Measurements from ENCODE around the gene NDUFAF2. TPM values are rescaled to one million over a fixed set of nuclear protein-coding genes. Genes with fewer than 3 reads are reported as not detected.

The NDUFAF2 gene
- total RNA-seq, 1 donor from 2014 or later: 13.9 TPM

- Mint-ChIP-seq H3K27ac (ENCODE audit: unreplicated experiment) (no peak overlapping the region), H3K9me3 (ENCODE audit: unreplicated experiment) (no peaks in the 10 kb centered on the region), H3K4me1 (ENCODE audit: unreplicated experiment) (no peaks in the 10 kb centered on the region), H3K36me3 (ENCODE audit: low read depth, unreplicated experiment) (no peaks in the 10 kb centered on the region), H3K4me3 (ENCODE audit: unreplicated experiment) (no peak overlapping the region), H3K27me3 (ENCODE audit: unreplicated experiment) (peaks cover 5% of the 10 kb centered on the region)
- DNase-seq (ENCODE audit: low spot score): no peak
- TF ChIP-seq, protein P1, sequence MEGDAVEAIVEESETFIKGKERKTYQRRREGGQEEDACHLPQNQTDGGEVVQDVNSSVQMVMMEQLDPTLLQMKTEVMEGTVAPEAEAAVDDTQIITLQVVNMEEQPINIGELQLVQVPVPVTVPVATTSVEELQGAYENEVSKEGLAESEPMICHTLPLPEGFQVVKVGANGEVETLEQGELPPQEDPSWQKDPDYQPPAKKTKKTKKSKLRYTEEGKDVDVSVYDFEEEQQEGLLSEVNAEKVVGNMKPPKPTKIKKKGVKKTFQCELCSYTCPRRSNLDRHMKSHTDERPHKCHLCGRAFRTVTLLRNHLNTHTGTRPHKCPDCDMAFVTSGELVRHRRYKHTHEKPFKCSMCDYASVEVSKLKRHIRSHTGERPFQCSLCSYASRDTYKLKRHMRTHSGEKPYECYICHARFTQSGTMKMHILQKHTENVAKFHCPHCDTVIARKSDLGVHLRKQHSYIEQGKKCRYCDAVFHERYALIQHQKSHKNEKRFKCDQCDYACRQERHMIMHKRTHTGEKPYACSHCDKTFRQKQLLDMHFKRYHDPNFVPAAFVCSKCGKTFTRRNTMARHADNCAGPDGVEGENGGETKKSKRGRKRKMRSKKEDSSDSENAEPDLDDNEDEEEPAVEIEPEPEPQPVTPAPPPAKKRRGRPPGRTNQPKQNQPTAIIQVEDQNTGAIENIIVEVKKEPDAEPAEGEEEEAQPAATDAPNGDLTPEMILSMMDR (IDR thresholded peaks at IDR 0.05; ENCODE audit: unreplicated experiment): no peak
Measured at GRCh38 chr5:61139094-61139873, 194.3 kb downstream of the NDUFAF2 start.

DNA sequence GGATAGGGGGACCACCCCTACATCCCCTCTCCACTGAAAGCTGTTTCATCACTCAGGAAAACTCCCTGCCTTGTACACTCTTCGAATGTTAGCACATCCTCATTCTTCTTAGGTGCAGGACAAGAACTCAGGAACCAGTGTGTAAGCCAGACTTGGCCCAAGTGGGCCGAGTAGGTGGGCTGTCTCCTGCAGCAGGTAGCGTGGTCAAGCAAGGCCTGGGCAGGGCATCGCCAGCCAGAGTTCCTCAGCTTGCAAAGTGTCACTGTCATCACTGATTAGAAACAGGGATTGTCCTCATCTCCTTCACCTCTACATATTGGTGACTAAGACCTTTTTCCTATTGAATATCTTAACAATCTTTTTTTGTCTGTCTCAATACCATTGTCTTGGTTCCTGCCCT, 194.9 kb downstream of the NDUFAF2 start:
- H3K4me3 Mint-ChIP-seq (ENCODE audit: unreplicated experiment): no peak overlapping the region
- no peaks in the 10 kb centered on the region for H3K9me3 Mint-ChIP-seq (ENCODE audit: unreplicated experiment)
- H3K36me3 Mint-ChIP-seq (ENCODE audit: low read depth, unreplicated experiment): no peaks in the 10 kb centered on the region
- DNase-seq (ENCODE audit: low spot score): no peak
- no peak overlapping the region for H3K27ac Mint-ChIP-seq (ENCODE audit: unreplicated experiment)
- TF ChIP-seq, protein P1 (IDR thresholded peaks at IDR 0.05; ENCODE audit: unreplicated experiment): no peak
- H3K4me1 Mint-ChIP-seq (ENCODE audit: unreplicated experiment): no peaks in the 10 kb centered on the region
- H3K27me3 Mint-ChIP-seq (ENCODE audit: unreplicated experiment): peaks cover 5% of the 10 kb centered on the region

GRCh38 chr5:61141801-61142200, 196.8 kb downstream of the NDUFAF2 start:
- Mint-ChIP-seq H3K36me3 (ENCODE audit: low read depth, unreplicated experiment) (no peaks in the 10 kb centered on the region), H3K9me3 (ENCODE audit: unreplicated experiment) (no peaks in the 10 kb centered on the region), H3K27me3 (ENCODE audit: unreplicated experiment) (peaks cover 5% of the 10 kb centered on the region), H3K4me1 (ENCODE audit: unreplicated experiment) (no peaks in the 10 kb centered on the region), H3K27ac (ENCODE audit: unreplicated experiment) (no peak overlapping the region), H3K4me3 (ENCODE audit: unreplicated experiment) (no peak overlapping the region)
- TF ChIP-seq, protein P1 (IDR thresholded peaks at IDR 0.05; ENCODE audit: unreplicated experiment): no peak
- no peak for DNase-seq (ENCODE audit: low spot score)

DNA sequence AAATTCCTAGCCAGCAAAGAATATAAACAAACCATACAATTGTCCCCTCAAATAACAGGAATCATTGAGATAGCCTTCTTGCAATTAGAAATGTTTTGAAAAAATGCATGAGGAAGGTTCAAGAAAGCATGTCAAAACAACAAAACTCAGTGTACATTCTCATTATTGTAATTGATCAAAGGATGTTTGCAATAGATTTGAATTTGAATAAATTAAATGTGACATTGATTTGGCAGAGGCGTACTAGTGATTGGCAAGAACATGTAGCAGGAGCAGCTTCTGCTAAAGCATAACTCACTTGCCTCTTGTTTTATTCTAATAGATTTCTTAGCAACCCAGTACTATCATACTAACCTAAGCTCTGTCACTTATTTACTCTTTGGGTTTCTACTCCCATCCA, 197.4 kb downstream of the NDUFAF2 start:
- Mint-ChIP-seq H3K27me3 (ENCODE audit: unreplicated experiment) (peaks cover 5% of the 10 kb centered on the region), H3K36me3 (ENCODE audit: low read depth, unreplicated experiment) (no peaks in the 10 kb centered on the region), H3K4me1 (ENCODE audit: unreplicated experiment) (no peaks in the 10 kb centered on the region), H3K4me3 (ENCODE audit: unreplicated experiment) (no peak overlapping the region), H3K9me3 (ENCODE audit: unreplicated experiment) (no peaks in the 10 kb centered on the region), H3K27ac (ENCODE audit: unreplicated experiment) (no peak overlapping the region)
- DNase-seq (ENCODE audit: low spot score): no peak
- TF ChIP-seq, protein P1 (IDR thresholded peaks at IDR 0.05; ENCODE audit: unreplicated experiment): no peak

DNA sequence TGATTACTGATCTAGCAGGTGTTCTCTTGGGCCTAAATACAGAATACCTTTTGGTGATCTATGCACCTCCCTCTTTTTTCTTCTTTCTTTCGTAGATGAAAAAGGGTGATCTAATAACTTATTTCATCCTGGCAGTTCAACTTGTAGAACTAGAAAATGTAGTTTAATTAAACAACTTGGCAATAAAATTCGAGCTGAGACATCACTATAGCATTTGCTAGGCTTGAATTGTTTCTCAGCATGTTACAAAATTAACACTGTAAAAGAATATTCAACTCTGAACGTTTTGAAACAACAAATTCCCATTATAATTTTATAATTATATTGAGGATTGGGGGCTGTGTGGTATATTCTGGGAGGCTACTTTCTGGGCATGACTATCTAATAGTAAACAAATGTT, 197.8 kb downstream of the NDUFAF2 start:
- DNase-seq (ENCODE audit: low spot score): no peak
- no peaks in the 10 kb centered on the region for H3K36me3 Mint-ChIP-seq (ENCODE audit: low read depth, unreplicated experiment)
- H3K4me3 Mint-ChIP-seq (ENCODE audit: unreplicated experiment): no peak overlapping the region
- no peak overlapping the region for H3K27ac Mint-ChIP-seq (ENCODE audit: unreplicated experiment)
- no peaks in the 10 kb centered on the region for H3K4me1 Mint-ChIP-seq (ENCODE audit: unreplicated experiment)
- H3K27me3 Mint-ChIP-seq (ENCODE audit: unreplicated experiment): peaks cover 5% of the 10 kb centered on the region
- TF ChIP-seq, protein P1 (IDR thresholded peaks at IDR 0.05; ENCODE audit: unreplicated experiment): no peak
- H3K9me3 Mint-ChIP-seq (ENCODE audit: unreplicated experiment): no peaks in the 10 kb centered on the region

Data from endothelial cell (in vitro differentiated cells).